Neuronal stem cell (in vitro differentiated cells): Measurements from ENCODE around the gene MRGPRG.

Source experiments
- DNase-seq: peaks from one replicate; pipeline ENCODE4 v3.0.0-alpha.2; 2013; ENCODE audit warnings: low spot score
- H2AFZ ChIP-seq: one replicate; pipeline ENCODE4 v1.6.1; 2013; ENCODE audit warnings: mild to moderate bottlenecking, low read length, inconsistent platforms
- H2AK5ac ChIP-seq: 2 replicates; pipeline ENCODE4 v1.6.1; 2013; ENCODE audit warnings: low read depth, mild to moderate bottlenecking, inconsistent platforms, low read length, moderate library complexity, mixed read lengths
- H2BK120ac ChIP-seq: 2 replicates; pipeline ENCODE4 v1.6.1; 2013; ENCODE audit warnings: low read depth, mild to moderate bottlenecking, inconsistent platforms, low read length, moderate library complexity, mixed read lengths
- H2BK12ac ChIP-seq: one replicate; pipeline ENCODE4 v1.6.1; 2013; ENCODE audit warnings: low read length, inconsistent platforms
- H2BK15ac ChIP-seq: 2 replicates; pipeline ENCODE4 v1.6.1; 2013; ENCODE audit warnings: mild to moderate bottlenecking, low read length, inconsistent platforms, mixed read lengths
- H2BK5ac ChIP-seq: one replicate; pipeline ENCODE4 v1.6.1; 2013; ENCODE audit warnings: inconsistent platforms, mild to moderate bottlenecking, low read length, moderate library complexity
- H3K14ac ChIP-seq: one replicate; pipeline ENCODE4 v1.6.1; 2013; ENCODE audit warnings: low read length, inconsistent platforms
- H3K18ac ChIP-seq: 2 replicates; pipeline ENCODE4 v1.6.1; 2013; ENCODE audit warnings: low read length, inconsistent platforms
- H3K23ac ChIP-seq: 2 replicates; pipeline ENCODE4 v1.6.1; 2013; ENCODE audit warnings: low read depth, mild to moderate bottlenecking, mixed read lengths, low read length, inconsistent platforms; ENCODE audit not compliant: poor library complexity
- H3K27ac ChIP-seq: replicated peaks from 3 replicates; pipeline ENCODE4 v1.5.1; 2013; ENCODE audit warnings: low read length, inconsistent platforms
- H3K27me3 ChIP-seq, 3 experiments: 2 replicates each; pipeline ENCODE4 v1.6.1; 2013; ENCODE audit warnings: low read length in 3 of 3, mild to moderate bottlenecking in 2 of 3, inconsistent platforms in 1 of 3, low read depth in 1 of 3, mixed read lengths in 1 of 3, moderate library complexity in 1 of 3; ENCODE audit not compliant: control insufficient read depth in 3 of 3, insufficient read depth in 3 of 3
- H3K36me3 ChIP-seq, 2 donors: replicated peaks in 1 of 2; 2 replicates each; pipeline ENCODE4 v1.6.1; 2013; ENCODE audit warnings: low read length in 2 of 2; ENCODE audit not compliant: control insufficient read depth in 2 of 2, insufficient read depth in 2 of 2
- H3K4ac ChIP-seq: 2 replicates; pipeline ENCODE4 v1.6.1; 2013; ENCODE audit warnings: inconsistent platforms, mild to moderate bottlenecking, low read length, moderate library complexity
- H3K4me1 ChIP-seq, 2 donors: 1 replicate in 1 of 2; 2 replicates in 1 of 2; pipeline ENCODE4 v1.6.1; 2013; ENCODE audit warnings: low read length in 2 of 2, low read depth in 1 of 2; ENCODE audit not compliant: control insufficient read depth in 2 of 2, insufficient read depth in 1 of 2
- H3K4me2 ChIP-seq: one replicate; pipeline ENCODE4 v1.6.1; 2013; ENCODE audit warnings: mild to moderate bottlenecking, low read length, inconsistent platforms; ENCODE audit not compliant: insufficient read depth, poor library complexity, severe bottlenecking
- H3K4me3 ChIP-seq, 2 donors: 2 replicates each; pipeline ENCODE4 v1.5.1; 2013; ENCODE audit warnings: low read length in 2 of 2, mild to moderate bottlenecking in 2 of 2, inconsistent platforms in 1 of 2, moderate library complexity in 1 of 2
- H3K79me1 ChIP-seq: one replicate; pipeline ENCODE4 v1.6.1; 2013; ENCODE audit warnings: low read depth, mild to moderate bottlenecking, inconsistent platforms, low read length, moderate library complexity
- H3K9ac ChIP-seq: one replicate; pipeline ENCODE4 v1.6.1; 2013; ENCODE audit warnings: mild to moderate bottlenecking, low read depth, low read length, inconsistent platforms; ENCODE audit not compliant: poor library complexity
- H3K9me3 ChIP-seq, 2 donors: replicated peaks in 1 of 2; 2 replicates each; pipeline versions ENCODE3 to v1.6.1; 2013; ENCODE audit warnings: low read length in 2 of 2, mild to moderate bottlenecking in 2 of 2, inconsistent platforms in 1 of 2, low read depth in 1 of 2, mixed read lengths in 1 of 2, moderate library complexity in 1 of 2; ENCODE audit not compliant: control insufficient read depth in 2 of 2, insufficient read depth in 1 of 2
- H4K8ac ChIP-seq: one replicate; pipeline ENCODE4 v1.6.1; 2013; ENCODE audit warnings: low read depth, mild to moderate bottlenecking, inconsistent platforms, low read length, moderate library complexity
- H4K91ac ChIP-seq: one replicate; pipeline ENCODE4 v1.6.1; 2013; ENCODE audit warnings: low read length, low read depth, mild to moderate bottlenecking, inconsistent platforms; ENCODE audit not compliant: poor library complexity
- WGBS, 2 donors: extraction: QIAGEN DNeasy Blood & Tissue Kit; methylation state at CpG; one replicate each; pipeline ENCODE4 v1.1.7; 2013; ENCODE audit warnings: missing lambda C conversion rate in 2 of 2, mixed read lengths in 1 of 2; ENCODE audit not compliant: insufficient read length in 2 of 2, insufficient replicate concordance in 1 of 2; ENCODE audit errors: extremely low coverage in 2 of 2; 5-methylcytosine and 5-hydroxymethylcytosine counted together

Gene MRGPRG

GRCh38 chr11:3225159-3225758 lies 6.6 kb upstream of the MRGPRG start:
- Histone ChIP-seq H3K9ac (peak overlapping the region; percentile 57), H3K4me1 (peaks cover 12 to 13% of the 10 kb centered on the region in 2 donors), H3K27me3 (peaks cover 0 to 23% (median 0%) of the 10 kb centered on the region in 3 experiments), H3K27ac (no peak overlapping the region), H3K36me3 (no peaks in the 10 kb centered on the region), H3K23ac (peak overlapping the region; percentile 52), H3K14ac (peak overlapping the region; percentile 67), H2BK12ac (peak overlapping the region; percentile 81), H3K9me3 (no peaks in the 10 kb centered on the region), H2AFZ (no peak overlapping the region), H3K4me3 (no peak overlapping the region), H3K4ac (no peak overlapping the region), H4K91ac (no peak overlapping the region), H3K4me2 (no peak overlapping the region), H2AK5ac (peak overlapping the region; percentile 96), H2BK15ac (peak overlapping the region; percentile 45), H2BK120ac (no peak overlapping the region), H2BK5ac (no peak overlapping the region), H3K18ac (peak overlapping the region; percentile 92), H3K79me1 (no peaks in the 10 kb centered on the region), H4K8ac (no peak overlapping the region)
- no CpG with 5 or more reads among the region's 17 CpGs for WGBS, 2 donors
- no peak for DNase-seq

- Histone ChIP-seq H3K14ac (no peak overlapping the region), H2BK120ac (no peak overlapping the region), H3K4me3 (no peak overlapping the region), H3K4me1 (peaks cover 12 to 13% of the 10 kb centered on the region in 2 donors), H3K23ac (peak overlapping the region; percentile 20), H3K9ac (peak overlapping the region; percentile 12), H2BK15ac (peak overlapping the region; percentile 77), H3K27me3 (peaks cover 0 to 30% (median 0%) of the 10 kb centered on the region in 3 experiments), H2BK12ac (no peak overlapping the region), H4K91ac (no peak overlapping the region), H3K79me1 (no peaks in the 10 kb centered on the region), H3K4ac (no peak overlapping the region), H3K27ac (no peak overlapping the region), H3K9me3 (no peaks in the 10 kb centered on the region), H3K18ac (peak overlapping the region; percentile 86), H2AK5ac (peak overlapping the region; percentile 73), H2BK5ac (no peak overlapping the region), H2AFZ (peak overlapping the region; percentile 48), H3K36me3 (no peaks in the 10 kb centered on the region), H3K4me2 (no peak overlapping the region), H4K8ac (no peak overlapping the region)
- DNase-seq = no peak
- WGBS, 2 donors = no CpG with 5 or more reads among the region's 21 CpGs
Observed at GRCh38 chr11:3224401-3225057, 5.9 kb upstream of the MRGPRG start.

- Histone ChIP-seq H2BK12ac (no peak overlapping the region), H3K27ac (no peak overlapping the region), H3K18ac (peak overlapping the region; percentile 86), H2BK15ac (peak overlapping the region; percentile 77), H2AFZ (peak overlapping the region; percentile 48), H3K4me2 (no peak overlapping the region), H3K9me3 (no peaks in the 10 kb centered on the region), H3K23ac (no peak overlapping the region), H3K79me1 (no peaks in the 10 kb centered on the region), H3K14ac (no peak overlapping the region), H4K8ac (no peak overlapping the region), H3K4me3 (no peak overlapping the region), H2AK5ac (peak overlapping the region; percentile 30), H2BK120ac (no peak overlapping the region), H3K36me3 (no peaks in the 10 kb centered on the region), H2BK5ac (no peak overlapping the region), H3K9ac (peak overlapping the region; percentile 12), H3K4ac (no peak overlapping the region), H4K91ac (no peak overlapping the region), H3K27me3 (peaks cover 0 to 34% (median 0%) of the 10 kb centered on the region in 3 experiments), H3K4me1 (peaks cover 12 to 13% of the 10 kb centered on the region in 2 donors)
- DNase-seq = no peak
- WGBS, 2 donors = no CpG with 5 or more reads among the region's 4 CpGs
Observed at GRCh38 chr11:3223932-3224381, 5.3 kb upstream of the MRGPRG start.
